NCI-H2171 (cell line): Measurements from ENCODE around the gene EIF2B4.
"Not testable (repeated sequence)": the region's sequence is repeated elsewhere in the genome, so short reads cannot be mapped to it uniquely, and the experiment has no call there.

Source experiments
- DNase-seq: peaks from one replicate; lab custom pipeline; 2025; lab: John Stamatoyannopoulos, UW

EIF2B4 gene

DNA sequence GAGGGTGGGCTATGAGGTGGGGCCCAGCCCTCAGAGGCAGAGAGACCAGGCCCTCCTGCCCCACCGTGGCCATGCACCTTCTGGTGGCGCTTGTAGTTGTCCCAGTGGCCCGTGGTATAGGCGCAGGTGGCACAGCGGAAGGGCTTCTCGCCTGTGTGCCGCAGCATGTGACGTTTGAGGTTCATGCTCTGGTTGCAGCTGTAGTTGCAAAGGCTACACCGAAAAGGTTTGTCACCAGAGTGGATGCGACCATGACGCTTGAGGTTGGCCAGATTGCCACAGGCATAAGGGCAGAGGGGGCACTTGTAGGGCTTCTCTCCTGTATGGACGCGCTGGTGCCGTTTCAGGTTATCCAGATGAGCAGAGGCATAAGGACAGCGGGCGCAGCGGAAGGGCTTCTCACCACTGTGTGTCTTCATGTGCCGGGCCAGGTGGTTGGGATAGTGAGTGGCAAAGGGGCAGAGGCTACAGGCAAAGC lies 7.5 kb upstream of the EIF2B4 start:
- DNase-seq = no peak

DNA sequence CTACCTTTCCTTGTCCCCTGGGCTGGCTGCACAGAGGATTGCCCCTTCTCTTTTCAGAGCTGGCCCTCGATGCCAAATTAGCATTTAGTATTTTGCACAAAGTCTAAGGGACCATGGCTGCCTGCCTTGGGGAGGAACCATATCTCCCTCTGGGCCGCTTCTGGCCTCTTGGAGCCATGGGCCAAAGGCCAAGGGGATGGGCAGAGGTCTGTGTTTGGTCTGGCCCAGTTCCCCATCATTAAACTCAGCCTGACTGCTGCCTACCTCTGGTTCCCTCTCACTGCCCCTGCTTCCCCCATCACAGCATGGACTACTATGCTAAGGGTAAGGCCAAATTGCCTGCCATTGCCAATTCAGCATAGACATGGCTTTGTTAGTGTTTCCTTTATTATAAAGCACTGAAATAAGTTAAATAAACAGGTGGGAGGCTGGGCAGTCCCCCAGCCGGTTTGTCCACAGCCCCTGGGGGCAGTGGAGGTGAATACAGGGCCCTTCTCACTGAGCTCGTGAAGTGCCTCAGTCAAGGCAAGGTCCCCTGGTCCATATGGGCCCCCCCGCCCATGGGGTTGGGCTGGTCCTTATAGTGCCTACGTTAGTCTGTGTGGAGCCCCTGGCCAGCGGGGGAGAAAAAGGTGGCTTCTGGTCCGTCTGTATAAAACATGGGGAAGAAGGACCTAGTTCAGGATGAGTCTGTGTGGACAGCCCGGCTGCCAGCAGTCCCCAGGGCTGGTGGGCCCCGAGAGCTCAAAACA lies 6.9 kb upstream of the EIF2B4 start:
- DNase-seq = no peak

DNA sequence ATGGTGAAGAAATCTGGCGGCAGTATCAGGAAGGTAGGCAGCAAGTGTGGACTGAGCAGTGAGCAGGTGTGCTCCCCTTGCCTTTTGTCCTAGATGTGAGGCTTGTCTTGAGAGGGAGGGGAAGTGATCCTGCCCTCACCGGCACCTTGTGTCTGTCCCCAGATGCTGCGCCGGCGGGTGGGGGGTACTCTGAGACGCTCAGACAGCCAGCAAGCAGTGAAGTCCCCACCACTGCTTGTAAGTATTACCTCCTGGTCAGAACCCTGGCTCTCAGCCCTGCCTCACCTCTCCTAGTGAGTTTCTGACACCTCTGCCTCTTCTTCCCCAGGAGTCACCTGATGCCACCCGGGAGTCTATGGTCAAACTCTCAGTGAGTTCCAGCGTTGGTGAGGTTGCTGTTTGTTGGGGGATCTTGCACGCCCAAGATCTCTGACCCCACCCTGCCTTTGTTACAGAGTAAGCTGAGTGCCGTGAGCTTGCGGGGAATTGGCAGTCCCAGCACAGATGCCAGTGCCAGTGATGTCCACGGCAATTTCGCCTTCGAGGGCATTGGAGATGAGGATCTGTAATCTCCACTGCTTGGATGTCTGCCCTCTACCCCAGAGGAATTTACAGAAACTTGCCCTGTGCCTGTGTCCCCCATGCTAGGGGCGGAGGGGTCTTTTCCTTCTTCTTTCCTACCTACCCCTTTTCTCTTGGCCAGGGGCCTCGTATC lies 6.2 kb upstream of the EIF2B4 start:
- no peak for DNase-seq

DNA sequence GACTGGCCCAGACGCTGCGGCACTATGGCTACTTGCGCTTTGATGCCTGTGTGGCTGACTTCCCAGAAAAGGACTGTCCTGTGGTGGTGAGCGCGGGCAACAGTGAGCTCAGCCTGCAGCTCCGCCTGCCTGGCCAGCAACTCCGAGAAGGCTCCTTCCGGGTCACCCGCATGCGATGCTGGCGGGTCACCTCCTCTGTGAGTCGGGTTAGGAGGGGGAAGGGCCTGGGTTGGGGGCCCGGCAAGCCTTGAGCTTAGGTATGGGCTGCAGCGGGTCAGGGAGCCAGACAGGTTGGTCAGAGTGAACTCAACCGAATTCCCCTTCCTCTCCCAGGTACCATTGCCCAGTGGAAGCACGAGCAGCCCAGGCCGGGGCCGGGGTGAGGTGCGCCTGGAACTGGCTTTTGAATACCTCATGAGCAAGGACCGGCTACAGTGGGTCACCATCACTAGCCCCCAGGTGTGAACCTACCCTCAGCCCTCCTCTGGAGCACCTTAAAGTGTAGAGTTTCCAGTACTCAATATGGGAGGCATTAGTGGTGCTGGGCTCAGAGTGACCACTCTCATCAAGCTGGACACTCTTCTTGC lies 5.5 kb upstream of the EIF2B4 start:
- DNase-seq = no peak

DNA sequence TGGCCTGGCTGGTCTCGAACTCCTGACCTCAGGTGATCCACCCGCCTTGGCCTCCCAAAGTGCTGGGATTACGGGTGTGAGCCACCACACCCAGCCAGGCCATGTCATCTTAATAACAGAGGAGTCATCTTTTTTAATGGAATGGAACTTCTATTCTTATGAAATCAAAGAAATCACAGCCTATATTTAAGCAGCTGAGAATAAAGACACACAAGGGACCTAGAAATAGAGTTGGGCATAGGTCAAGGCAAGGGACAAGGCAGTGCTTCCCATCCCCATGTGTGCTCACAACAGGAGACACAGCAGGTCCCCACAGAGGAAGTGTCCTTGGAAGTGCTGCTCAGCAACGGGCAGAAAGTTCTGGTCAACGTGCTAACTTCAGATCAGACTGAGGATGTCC lies 3.4 kb upstream of the EIF2B4 start:
- DNase-seq = no peak

DNA sequence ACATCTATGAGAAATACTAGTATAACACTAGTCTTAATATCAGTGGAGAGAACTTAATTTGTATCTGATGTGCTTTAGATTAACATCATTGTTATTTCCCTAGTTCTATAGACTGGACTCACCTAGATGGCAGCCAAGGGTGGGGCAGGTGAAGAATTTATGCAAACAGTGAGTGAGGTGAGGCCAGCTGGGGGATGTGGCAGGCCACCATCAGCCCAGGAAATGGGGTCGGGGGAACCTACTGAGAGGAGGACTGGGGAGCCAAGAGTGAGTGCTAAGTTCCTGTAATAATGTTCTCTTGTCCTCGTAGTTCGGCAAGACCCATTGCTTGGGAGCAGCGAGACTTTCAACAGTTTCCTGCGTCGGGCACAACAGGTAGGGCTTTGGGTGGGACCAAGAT lies 2.8 kb upstream of the EIF2B4 start:
- no peak for DNase-seq

DNA sequence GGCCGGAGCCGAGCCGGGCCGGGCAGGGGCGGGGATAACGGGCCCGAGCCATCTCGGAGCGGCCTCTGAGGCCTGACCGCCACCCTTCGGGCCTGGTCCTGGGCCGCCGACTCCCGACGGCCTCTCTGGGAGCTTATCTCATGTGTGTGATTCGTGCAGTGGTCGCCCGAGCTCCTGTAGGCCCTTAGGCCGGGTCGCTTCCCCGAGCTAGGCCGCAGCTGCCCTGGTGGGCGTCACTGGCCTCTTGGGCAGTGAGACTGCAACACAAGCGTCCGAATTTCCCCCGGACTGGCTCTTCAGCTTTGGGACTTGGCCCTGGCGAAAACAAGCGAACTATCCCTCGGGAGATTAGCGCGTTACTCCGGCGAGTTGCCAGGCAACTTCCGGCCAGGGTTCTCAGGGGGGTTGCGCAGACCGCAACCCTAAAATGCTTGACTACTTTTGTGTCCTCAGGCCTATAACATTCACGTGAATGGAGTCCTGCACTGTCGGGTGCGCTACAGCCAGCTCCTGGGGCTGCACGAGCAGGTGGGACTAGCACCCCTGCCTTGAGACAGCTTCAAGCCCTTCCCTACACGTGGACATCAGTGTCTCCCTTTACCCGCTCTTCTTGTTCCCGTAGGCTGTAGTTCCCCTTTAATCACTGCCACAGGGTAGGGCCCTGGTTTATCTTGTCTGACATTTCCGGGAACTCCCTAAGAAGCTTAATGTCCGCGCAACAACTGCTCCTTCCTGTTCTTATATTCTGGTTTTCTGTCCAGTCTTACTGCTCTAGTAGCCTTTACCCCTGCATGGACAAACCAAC lies 880 bp upstream of the EIF2B4 start:
- DNase-seq = peak; percentile 10

DNA sequence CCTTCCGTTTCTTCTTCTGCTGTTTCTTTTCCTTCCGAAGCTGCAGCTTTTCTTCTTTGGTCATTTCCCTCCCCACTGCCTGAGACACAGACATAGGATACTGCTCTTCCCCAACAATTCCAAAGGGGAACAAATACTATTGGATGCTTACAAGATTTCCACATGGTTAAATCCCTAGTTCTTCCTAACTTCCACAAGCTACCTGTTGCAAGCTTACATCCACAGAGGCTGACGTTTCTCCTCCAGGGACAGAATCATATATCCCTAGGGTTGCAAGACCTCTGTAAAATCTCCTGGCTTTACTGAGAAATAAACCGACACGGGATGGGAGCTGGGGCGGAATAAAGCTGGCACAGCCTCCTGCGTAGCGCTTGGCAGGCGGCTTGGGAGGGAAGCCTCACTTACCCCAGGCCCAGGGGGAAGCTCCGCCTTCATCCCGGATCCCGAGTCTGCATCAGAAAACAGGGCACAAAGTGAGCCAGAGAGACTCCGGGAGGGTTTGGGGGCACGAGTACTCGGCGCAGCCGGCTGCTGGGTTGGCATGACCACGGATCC lies 590 bp downstream of the EIF2B4 start:
- DNase-seq = peak; percentile 64

DNA sequence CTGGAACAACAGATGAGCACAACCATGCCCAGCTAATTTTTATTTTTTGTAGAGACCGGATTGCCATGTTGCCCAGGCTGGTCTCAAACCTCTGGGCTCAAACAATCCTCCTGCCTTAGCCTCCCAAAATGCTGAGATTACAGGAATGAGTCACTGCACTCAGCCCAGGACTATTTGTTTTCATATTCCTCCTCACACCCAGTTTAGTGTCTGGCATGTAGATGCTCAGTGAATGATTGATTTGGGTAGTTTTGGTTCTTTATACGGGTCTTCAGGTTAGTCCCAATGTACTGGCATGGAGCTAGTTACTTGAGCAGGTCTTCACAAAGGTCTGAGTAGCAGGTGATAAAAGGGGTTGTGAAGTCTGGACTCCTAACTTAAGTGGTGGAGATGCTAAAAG lies 6.2 kb downstream of the EIF2B4 start:
- DNase-seq = no peak

DNA sequence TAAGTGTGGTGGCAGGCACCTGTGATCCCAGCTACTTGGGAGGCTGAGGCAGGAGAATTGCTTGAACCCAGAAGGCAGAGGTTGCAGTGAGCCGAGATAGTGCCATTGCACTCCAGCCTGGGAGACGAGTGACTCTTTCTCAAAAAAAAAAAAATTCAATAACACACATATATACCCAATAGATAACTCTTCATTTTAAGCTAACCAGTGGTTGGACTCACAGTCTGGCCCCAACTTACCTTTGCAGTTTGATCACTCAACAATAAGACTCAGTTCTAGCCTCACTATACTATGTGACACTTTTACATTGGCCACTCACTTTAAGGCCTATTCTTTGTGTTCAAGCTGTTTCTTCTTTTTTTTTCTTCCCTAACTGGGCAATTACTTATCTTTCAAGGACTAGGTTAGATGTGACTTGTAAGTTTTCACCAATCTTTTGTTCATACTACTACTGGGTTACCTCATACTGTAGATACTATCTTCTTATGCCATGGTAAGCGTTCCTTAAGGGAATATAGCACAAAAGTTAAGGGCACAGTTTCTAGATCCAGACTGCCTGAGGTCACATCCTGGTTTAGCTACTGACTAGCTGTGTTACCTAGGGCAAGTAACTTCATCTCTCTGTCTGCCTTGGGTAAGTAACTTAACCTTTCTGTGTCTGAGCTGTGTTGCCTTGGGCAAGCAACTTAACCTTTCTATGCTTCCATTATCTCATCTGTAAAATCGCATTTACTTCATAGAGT lies 7.3 kb downstream of the EIF2B4 start:
- DNase-seq = no peak

DNA sequence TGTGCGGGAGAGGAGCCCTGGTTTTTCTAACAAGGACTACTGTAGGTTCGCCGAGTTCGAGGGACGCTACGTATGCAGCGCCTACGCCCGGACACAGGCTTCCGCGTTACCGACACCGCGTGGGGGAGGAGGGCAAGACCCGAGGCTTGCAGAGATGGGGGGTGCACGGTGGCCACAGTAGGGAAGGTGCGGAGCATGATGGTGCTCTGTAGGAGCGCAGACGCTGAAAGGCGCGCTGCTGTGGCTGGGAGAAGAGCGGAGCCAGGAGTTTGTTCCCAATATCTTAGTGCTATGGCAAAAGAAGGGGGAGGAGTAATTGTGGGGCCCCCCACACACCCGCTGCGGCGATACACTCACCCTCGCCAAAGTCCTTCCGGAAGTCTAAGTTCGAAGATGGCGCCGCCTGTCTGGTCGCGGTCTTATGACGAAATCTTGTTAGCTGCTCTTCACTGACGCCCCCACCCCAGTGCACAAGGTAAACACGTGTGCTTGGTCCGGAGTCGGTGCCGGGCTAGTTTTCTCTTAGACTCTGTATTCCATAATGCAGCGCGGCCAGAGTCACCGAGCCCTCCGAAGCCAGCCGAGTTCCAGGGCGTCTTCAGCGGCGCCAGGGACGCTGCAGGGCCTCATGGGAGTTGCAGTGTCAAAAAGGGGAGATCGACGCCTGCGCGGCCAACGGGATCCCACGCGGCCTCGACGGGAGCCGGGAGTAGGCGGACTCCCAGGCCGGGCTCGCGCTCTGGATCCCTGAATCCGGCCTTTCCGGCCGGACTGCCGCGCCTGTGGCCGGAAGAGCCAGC lies 13.6 kb downstream of the EIF2B4 start, which contains the start of gene GTF3C2:
Gene GTF3C2 (minus strand): TSS at position 383 of the 800 bp plus-strand sequence. CDS start 13,210 bp downstream, outside the sequence.
- DNase-seq = peak; percentile 99

DNA sequence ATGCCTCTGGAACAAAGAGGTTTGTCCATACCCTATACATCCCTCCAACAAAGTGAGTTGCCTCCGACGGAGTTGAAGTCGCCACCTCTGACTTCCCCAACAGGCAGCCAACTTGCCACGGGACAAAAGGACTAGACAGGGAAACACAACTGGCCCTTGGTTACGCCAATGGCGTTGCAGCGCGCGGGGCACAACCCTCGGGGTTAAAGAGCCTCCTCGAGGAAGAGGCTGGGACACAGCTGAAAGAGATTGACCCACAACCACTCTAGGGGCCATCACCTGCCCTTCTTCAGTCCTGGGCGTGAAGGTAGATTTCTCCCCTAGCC lies 14.1 kb downstream of the EIF2B4 start:
- peak; percentile 41 for DNase-seq

DNA sequence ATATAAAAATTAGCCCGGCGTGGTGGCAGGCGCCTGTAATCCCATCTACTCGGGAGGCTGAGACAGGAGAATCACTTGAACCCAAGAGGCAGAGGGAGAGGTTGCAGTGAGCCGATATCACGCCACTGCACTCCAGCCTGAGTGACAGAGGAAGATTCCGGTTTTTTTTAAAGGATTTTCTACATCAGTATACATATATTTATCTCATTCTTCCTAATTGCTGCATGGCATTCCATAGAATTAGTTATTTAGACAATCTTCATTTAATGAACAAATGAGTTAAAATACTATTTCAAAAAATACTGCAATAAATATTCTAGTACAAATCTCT lies 15.6 kb downstream of the EIF2B4 start:
- no peak for DNase-seq

DNA sequence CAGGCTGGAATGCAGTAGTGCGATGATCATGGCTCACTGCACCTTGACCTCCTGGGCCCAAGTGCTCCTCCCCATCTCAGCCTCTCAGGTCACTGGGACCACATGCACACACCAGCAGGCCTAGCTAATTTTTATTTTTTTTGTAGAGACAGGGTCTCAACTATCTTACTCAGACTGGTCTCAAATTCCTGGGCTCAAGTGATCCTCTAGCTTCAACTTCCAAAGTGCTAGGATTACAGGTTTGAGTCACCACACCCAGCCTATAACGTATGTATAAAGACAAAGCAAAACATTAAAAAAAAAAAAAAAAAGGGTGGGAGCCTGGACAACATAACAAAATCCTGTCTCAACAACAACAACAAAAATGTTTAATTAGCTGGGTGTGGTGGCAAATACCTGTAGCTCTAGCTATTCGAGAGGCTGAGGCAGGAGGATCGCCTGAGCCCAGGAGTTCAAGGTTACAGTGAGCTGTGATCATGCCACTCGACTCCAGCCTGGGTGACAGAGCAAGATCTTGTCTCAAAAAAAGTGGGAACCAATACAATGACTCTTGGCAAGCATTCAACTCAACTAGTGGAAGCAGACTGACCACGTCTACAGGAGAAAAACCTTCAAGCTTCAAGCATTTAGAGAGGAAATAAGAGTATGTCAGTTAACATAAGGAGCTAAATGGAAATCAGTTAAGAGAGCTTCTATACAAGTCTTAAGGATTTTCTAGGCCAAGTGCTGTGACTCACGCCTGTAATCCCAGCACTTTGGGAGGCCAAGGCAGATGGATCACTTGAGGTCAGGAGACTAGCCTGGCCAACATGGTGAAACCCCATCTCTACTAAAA lies 16.2 kb downstream of the EIF2B4 start:
- DNase-seq = no peak

DNA sequence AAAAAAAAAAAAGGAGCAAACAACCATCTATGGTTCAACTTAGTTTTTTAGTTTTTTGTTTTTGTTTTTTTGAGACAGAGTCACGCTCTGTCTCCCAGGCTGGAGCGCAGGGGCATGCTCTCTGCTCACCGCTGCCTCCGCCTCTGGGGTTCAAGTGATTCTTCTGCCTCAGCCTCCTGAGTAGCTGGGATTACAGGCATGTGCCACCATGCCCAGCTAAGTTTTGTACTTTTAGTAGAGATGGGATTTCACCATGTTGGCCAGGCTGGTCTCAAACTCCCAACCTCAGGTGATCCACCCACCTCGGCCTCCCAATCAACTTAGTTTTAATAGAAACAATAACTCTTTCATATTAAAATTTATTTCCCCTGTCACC lies 16.8 kb downstream of the EIF2B4 start:
- not testable (repeated sequence) for DNase-seq

DNA sequence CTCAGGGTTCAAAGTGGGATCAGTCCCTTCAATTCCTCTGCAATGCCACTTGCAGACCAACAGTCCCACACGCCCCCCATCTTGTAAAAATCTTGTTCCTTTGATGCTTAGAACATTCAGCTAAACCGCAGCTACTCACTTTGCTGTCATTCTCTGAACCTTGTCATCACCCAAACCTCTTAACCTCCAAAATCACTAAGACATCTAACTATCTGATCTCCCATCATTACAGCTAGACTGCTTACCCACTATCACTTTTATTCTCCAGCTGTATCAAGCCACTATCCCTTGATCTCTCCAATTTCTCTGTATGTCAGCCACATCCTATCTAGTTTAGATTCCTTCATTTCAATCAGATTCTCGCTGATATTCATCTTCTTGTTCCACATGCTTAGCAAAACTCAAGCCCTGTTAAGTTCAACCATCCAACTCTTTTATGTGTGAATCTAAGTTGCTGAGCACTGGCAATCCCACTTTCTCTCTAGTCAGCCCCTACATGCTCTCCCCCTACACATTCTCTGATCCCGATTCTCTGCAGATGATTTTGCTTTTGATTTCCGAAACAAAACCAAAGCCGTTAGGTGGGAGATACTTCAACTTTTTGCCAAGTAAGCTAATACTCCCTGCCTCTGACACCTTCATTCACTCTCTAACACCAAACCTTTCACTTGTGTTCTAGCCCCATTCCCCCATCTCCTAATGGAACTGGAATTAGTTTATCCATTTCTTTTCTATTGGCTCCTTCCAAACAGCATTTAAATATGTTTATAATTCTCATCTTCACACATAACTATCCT lies 18.1 kb downstream of the EIF2B4 start:
- DNase-seq = no peak

DNA sequence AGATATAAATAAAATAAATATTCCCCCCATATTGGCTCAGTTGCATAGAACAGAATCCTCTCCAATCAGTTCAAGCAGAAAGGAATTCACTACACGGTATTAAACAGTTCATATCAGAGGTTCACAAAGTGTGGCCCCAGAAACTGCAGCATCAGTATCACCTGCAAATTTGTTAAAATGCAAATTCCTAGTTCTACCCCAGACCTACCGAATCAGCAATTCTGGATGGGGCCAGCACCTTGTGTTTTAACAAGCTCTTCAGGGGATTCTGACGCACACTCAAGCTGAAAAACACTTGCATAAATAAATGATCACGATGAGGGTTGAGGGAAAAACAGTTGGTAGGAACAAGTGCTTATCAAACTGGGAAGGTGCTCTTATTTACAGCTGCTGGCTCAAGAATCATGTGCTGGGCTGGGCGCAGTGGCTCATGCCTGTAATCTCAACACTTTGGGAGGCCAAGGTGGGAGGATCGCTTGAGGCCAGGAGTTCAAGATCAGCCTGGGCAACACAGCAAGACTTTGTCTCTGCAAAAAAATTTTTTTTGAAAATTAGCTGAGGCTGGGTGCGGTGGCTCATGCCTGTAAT lies 19.9 kb downstream of the EIF2B4 start:
- no peak for DNase-seq

DNA sequence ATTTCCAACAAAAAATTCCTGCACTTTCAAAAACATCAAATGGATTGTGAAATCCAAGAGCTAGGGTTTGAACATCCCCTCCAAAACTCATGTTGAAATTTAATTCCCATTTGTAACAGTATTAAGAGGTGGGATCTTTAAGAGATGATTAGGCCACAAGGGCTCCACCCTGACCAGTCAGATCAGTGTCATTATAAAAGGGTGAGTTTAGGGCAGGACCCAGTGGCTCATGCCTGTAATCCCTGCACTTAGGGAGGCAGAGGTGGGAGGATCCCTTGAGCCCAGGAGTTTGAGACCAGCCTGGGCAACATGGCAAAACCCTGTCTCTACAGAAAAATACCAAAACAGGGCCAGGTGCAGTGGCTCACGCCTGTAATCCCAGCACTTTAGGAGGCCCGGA lies 22.5 kb downstream of the EIF2B4 start:
- DNase-seq = no peak

DNA sequence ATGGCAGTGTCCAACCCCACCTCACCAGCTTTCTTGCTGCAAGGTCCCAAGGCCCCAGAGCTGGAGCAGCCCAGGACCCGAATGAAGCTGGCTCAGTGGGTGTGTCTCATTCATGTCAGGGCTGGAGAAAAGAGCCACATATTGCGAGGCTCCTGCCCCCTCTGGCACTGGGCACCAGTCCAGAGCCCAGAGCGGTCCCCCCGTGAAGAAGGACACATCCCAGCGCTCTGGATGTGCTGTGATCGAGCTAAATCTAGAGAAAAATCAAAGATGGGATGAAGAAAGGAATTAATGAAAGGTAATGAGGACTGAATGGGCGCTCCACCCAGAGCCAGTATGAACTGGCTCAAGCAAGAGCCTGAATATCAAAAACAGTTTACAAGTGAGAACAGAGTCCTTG lies 34.0 kb downstream of the EIF2B4 start:
- DNase-seq = no peak
